ENCODE data around the gene UBE2D2. TPM values are rescaled to one million over a fixed set of nuclear protein-coding genes. Genes with fewer than 3 reads are reported as not detected.

UBE2D2 gene
- total and polyA plus RNA-seq, 2 experiments from 2014 or later: 120 to 172 TPM

GRCh38 chr5:139631520-139632165, 70.5 kb downstream of the UBE2D2 start:
- H3K27me3 Mint-ChIP-seq (ENCODE audit: insufficient read depth, low read depth, poor library complexity): peaks cover 30% of the 10 kb centered on the region
- no peak for ATAC-seq
- no peaks in the 10 kb centered on the region for H3K27me3 ChIP-seq (ENCODE audit: insufficient read depth)

More at GRCh38 chr5:139631520-139632165, 70.5 kb downstream of the UBE2D2 start:
- Histone ChIP-seq H3K36me3 (ENCODE audit: insufficient read depth) (peaks cover 14% of the 10 kb centered on the region), H3K4me3 (no peak overlapping the region), H3K27ac (ENCODE audit: low read depth) (peak overlapping the region; percentile 50; the same call in 1 of the 2 replicates), H2AFZ (no peak overlapping the region), H3K9me2 (ENCODE audit: insufficient read depth) (no peaks in the 10 kb centered on the region), H4K20me1 (replicated peaks; ENCODE audit: insufficient read depth) (peaks cover 15% of the 10 kb centered on the region), H3F3A (replicated peaks; ENCODE audit: low read depth) (peaks cover 60% of the 10 kb centered on the region), H3K4me1 (ENCODE audit: insufficient read depth) (peaks cover 27% of the 10 kb centered on the region), H3K4me2 (no peak overlapping the region), H3K79me2 (replicated peaks; ENCODE audit: insufficient read depth) (no peaks in the 10 kb centered on the region; the same call in 1 of the 2 replicates)
- Mint-ChIP-seq H3K27ac (no peak overlapping the region), H3K9me3 (no peaks in the 10 kb centered on the region), H3K36me3 (ENCODE audit: low read depth) (peaks cover 23% of the 10 kb centered on the region), H3K4me3 (no peak overlapping the region), H3K4me1 (peaks cover 27% of the 10 kb centered on the region)
- TF ChIP-seq NANOG (IDR thresholded peaks at IDR 0.05; ENCODE audit: borderline replicate concordance) (no peak), ZNF462 (CRISPR knock-in tag; IDR thresholded peaks at IDR 0.05) (no peak), EZH2phosphoT487 (IDR thresholded peaks at IDR 0.05; ENCODE audit: unreplicated experiment) (no peak), ZNF331 (CRISPR knock-in tag; IDR thresholded peaks at IDR 0.05; ENCODE audit: low read depth) (no peak), JUNB (IDR thresholded peaks at IDR 0.05; ENCODE audit: unreplicated experiment) (no peak), ZNF114 (CRISPR knock-in tag; IDR thresholded peaks at IDR 0.05) (no peak), REST (IDR thresholded peaks at IDR 0.05; ENCODE audit: unreplicated experiment) (no peak), POLR2AphosphoS5 (IDR thresholded peaks at IDR 0.05; ENCODE audit: low read depth) (no peak), CTCF (conservative IDR thresholded peaks at IDR 0.05; ENCODE audit: low read depth in 2 of 2) (no peak), EZH2 (IDR thresholded peaks at IDR 0.05; ENCODE audit: low read depth, unreplicated experiment) (no peak), ETS1 (IDR thresholded peaks at IDR 0.05) (no peak), CREB1 (CRISPR knock-in tag; IDR thresholded peaks at IDR 0.05; ENCODE audit: low read depth) (no peak), STAT1 (IDR thresholded peaks at IDR 0.05; ENCODE audit: unreplicated experiment) (no peak)
- DNase-seq (ENCODE audit: low spot score): no peak
